Fibroblast of pulmonary artery (primary cell): ENCODE data around the gene CAPN10.

Source experiments
- DNase-seq: peaks from one replicate; pipeline ENCODE4 v3.0.0-alpha.2; 2010; ENCODE audit warnings: low read depth
- H3K4me3 ChIP-seq: replicated peaks from 2 replicates; pipeline ENCODE4 v1.5.1; 2011; ENCODE audit warnings: low read depth, mild to moderate bottlenecking, control low read depth, low read length, moderate library complexity
- CTCF ChIP-seq: IDR thresholded peaks from 2 replicates; pipeline ENCODE4 v1.5.1; 2011; ENCODE audit warnings: mild to moderate bottlenecking, control low read depth, low read length, inconsistent platforms; ENCODE audit errors: missing control alignments

CAPN10 gene

GRCh38 chr2:240568678-240569522, 17.6 kb upstream of the CAPN10 start:
- H3K4me3 ChIP-seq = peak overlapping the region; percentile 62
- DNase-seq = peak; percentile 63
- TF ChIP-seq CTCF = no peak

GRCh38 chr2:240569523-240569997, 17.0 kb upstream of the CAPN10 start:
- DNase-seq = no peak
- no peak for TF ChIP-seq CTCF
- peak overlapping the region; percentile 62 for H3K4me3 ChIP-seq

- H3K4me3 ChIP-seq = no peak overlapping the region
- no peak for TF ChIP-seq CTCF
- no peak for DNase-seq
Observed at GRCh38 chr2:240569998-240570530, 16.5 kb upstream of the CAPN10 start.

- TF ChIP-seq CTCF = no peak
- H3K4me3 ChIP-seq = no peak overlapping the region
- no peak for DNase-seq
Observed at GRCh38 chr2:240570531-240571313, 15.8 kb upstream of the CAPN10 start.

GRCh38 chr2:240571314-240571973, 15.1 kb upstream of the CAPN10 start:
- TF ChIP-seq CTCF = no peak
- DNase-seq = no peak
- no peak overlapping the region for H3K4me3 ChIP-seq

- DNase-seq = no peak
- no peak for TF ChIP-seq CTCF
- no peak overlapping the region for H3K4me3 ChIP-seq
Observed at GRCh38 chr2:240572141-240573031, 14.1 kb upstream of the CAPN10 start.
